GM18870 (cell line): ENCODE results near the gene TRAIP.
A peak's percentile ranks its signal among the peaks of the same experiment; 100 is the strongest.
"Not testable (repeated sequence)": the region's sequence is repeated elsewhere in the genome, so short reads cannot be mapped to it uniquely, and the experiment has no call there.

ENCODE experiments used
- ATAC-seq: cut with Tn5 transposase; IDR thresholded peaks from one replicate; pipeline ENCODE4 v1.9.1; 2021; ENCODE audit warnings: moderate library complexity; ENCODE audit not compliant: unreplicated experiment

The TRAIP gene

GRCh38 chr3:49856181-49857005 is at the start of gene TRAIP:
TSS of gene TRAIP (minus strand) at chr3:49856564. CDS start at chr3:49856453, 111 bp downstream.
- ATAC-seq, result peak; percentile 88

- not testable (repeated sequence) for ATAC-seq
Measured at GRCh38 chr3:49904448-49904847, 48.1 kb upstream of the TRAIP start.

- ATAC-seq, result no peak
Measured at GRCh38 chr3:49903451-49904424, 47.4 kb upstream of the TRAIP start, which contains the start of gene MST1R. TSS of gene MST1R (minus strand) at chr3:49903873. CDS start at chr3:49903609, 264 bp downstream.

- ATAC-seq, result no peak
Measured at GRCh38 chr3:49902511-49903345, 46.4 kb upstream of the TRAIP start.

- no peak for ATAC-seq
Measured at GRCh38 chr3:49901366-49902339, 45.3 kb upstream of the TRAIP start.

- ATAC-seq, result no peak
Measured at GRCh38 chr3:49900491-49901153, 44.3 kb upstream of the TRAIP start.

- no peak for ATAC-seq
Measured at GRCh38 chr3:49899815-49900214, 43.5 kb upstream of the TRAIP start.

GRCh38 chr3:49898991-49899390 is 42.6 kb upstream of the TRAIP start:
- ATAC-seq, result no peak

GRCh38 chr3:49896345-49896744 is 40.0 kb upstream of the TRAIP start:
- ATAC-seq, result no peak

- ATAC-seq, result no peak
Measured at GRCh38 chr3:49895791-49896190, 39.4 kb upstream of the TRAIP start.

GRCh38 chr3:49889296-49889695 is 32.9 kb upstream of the TRAIP start:
- no peak for ATAC-seq

- no peak for ATAC-seq
Measured at GRCh38 chr3:49886922-49887265, 30.5 kb upstream of the TRAIP start.

- no peak for ATAC-seq
Measured at GRCh38 chr3:49883998-49884397, 27.6 kb upstream of the TRAIP start.

GRCh38 chr3:49882166-49882565 is 25.8 kb upstream of the TRAIP start:
- ATAC-seq, result no peak

- no peak for ATAC-seq
Measured at GRCh38 chr3:49880581-49881315, 24.4 kb upstream of the TRAIP start.

- no peak for ATAC-seq
Measured at GRCh38 chr3:49879721-49880120, 23.4 kb upstream of the TRAIP start.

GRCh38 chr3:49878686-49879085 is 22.3 kb upstream of the TRAIP start:
- ATAC-seq, result no peak

- ATAC-seq, result no peak
Measured at GRCh38 chr3:49877716-49878115, 21.4 kb upstream of the TRAIP start.
